IPS-15b (cell line): ENCODE data around the gene HM13.

Source experiments
- H3K27me3 ChIP-seq: one replicate; pipeline ENCODE4 v1.6.1; 2013; ENCODE audit warnings: low read length; ENCODE audit not compliant: control insufficient read depth, insufficient read depth
- H3K36me3 ChIP-seq: one replicate; pipeline ENCODE4 v1.6.1; 2013; ENCODE audit warnings: low read length; ENCODE audit not compliant: control insufficient read depth, insufficient read depth
- H3K4me1 ChIP-seq: one replicate; pipeline ENCODE4 v1.6.1; 2013; ENCODE audit warnings: mild to moderate bottlenecking, low read length; ENCODE audit not compliant: control insufficient read depth, insufficient read depth
- H3K4me3 ChIP-seq: one replicate; pipeline ENCODE4 v1.5.1; 2013; ENCODE audit warnings: low read depth, low read length
- H3K9ac ChIP-seq: one replicate; pipeline ENCODE4 v1.6.1; 2013; ENCODE audit warnings: low read depth, mild to moderate bottlenecking, low read length
- H3K9me3 ChIP-seq: one replicate; pipeline ENCODE4 v1.6.1; 2013; ENCODE audit warnings: mild to moderate bottlenecking, low read length; ENCODE audit not compliant: control insufficient read depth, insufficient read depth

Gene HM13

DNA sequence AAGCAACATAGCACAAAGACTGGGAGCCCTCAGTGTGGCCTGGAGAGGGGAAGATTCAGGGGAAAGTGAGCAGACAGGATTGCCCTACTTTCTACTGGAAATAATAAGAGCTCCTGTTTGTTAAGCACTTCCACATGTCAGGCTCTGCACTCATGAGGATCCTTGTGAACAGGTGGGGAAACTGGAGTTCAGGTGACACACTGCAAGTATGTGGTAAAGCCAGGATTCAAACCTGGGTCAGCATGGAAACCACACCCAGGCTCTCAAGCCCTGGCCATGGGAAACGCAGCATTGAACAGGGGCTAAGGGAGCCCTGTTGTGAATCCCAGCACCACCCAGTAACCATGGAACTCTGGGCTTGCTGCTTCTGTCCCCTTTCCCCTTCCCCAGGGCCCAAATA is 48.0 kb downstream of the HM13 start:
- Histone ChIP-seq H3K9ac (no peak overlapping the region), H3K36me3 (peaks cover 45% of the 10 kb centered on the region)

DNA sequence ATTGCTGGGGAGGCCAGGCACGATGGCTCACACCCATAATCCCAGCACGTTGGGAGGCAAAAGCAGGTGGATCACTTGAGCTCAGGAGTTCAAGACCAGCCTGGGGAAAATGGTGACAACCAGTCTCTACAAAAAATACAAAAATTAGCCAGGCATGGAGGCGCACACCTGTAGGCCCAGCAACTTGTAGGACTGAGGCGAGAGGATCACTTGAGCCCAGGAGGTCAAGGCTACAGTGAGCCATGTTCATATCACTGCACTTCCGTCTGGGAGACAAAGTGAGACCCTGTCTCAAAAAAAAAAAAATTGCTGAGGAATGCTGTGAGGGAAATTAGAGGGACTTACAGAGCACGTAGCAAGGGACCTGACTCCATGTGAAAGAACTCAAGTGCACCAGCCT is 50.0 kb downstream of the HM13 start:
- H3K9me3 ChIP-seq = no peaks in the 10 kb centered on the region
- peaks cover 47% of the 10 kb centered on the region for H3K36me3 ChIP-seq
- H3K4me3 ChIP-seq = no peak overlapping the region
- no peak overlapping the region for H3K9ac ChIP-seq
- H3K4me1 ChIP-seq = peaks cover 12% of the 10 kb centered on the region
- no peaks in the 10 kb centered on the region for H3K27me3 ChIP-seq

More for the DNA sequence above, 48.0 kb downstream of the HM13 start:
- Histone ChIP-seq H3K9me3 (no peaks in the 10 kb centered on the region), H3K4me3 (no peak overlapping the region), H3K4me1 (peaks cover 6% of the 10 kb centered on the region), H3K27me3 (no peaks in the 10 kb centered on the region)

DNA sequence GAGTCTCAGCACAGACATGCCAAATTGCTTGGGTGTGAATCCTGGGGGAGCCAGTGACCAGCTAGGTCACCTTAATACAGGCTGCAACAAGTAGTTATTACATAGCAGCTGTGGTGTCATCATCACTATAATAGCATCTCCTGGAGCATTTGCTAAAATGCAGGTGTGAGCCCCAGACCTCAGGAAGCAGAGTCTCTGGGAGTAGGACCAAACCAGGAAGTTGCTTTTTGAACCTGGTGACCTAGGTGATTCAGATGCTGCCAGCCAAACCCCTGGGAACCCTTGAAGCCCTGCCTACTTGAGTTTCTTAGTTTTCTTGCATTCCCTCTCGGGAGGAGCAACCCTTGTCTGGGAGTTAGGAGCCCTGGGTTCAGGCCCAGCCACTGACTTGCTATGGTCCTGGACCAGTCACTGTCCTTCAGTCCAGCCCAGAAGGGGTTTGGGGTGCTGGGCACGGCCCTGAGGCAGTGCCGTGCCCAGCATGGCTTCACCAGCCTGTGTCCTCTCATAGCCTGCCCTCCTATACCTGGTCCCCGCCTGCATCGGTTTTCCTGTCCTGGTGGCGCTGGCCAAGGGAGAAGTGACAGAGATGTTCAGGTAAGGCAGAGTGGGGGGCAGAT is 51.6 kb downstream of the HM13 start:
- no peaks in the 10 kb centered on the region for H3K27me3 ChIP-seq
- H3K4me1 ChIP-seq = peaks cover 14% of the 10 kb centered on the region
- H3K9me3 ChIP-seq = no peaks in the 10 kb centered on the region
- H3K36me3 ChIP-seq = peaks cover 46% of the 10 kb centered on the region
- H3K4me3 ChIP-seq = no peak overlapping the region
- no peak overlapping the region for H3K9ac ChIP-seq

DNA sequence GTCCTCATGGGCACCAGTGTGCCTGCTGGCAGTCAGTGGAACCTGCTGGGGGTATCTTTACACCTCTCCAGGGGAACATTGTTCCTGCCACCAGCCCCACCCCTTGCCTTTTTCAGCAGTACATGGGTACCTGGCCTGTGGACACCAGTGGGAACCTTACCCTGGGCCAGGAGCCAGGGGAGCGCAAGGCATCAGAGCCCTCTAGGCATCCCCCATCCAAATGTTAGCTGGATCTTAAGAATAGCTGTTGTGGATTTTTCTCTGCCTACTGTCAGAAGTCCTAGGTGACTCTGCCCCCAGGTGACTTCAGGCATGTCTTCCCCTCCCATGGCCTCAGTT is 52.0 kb downstream of the HM13 start:
- H3K4me3 ChIP-seq = no peak overlapping the region

DNA sequence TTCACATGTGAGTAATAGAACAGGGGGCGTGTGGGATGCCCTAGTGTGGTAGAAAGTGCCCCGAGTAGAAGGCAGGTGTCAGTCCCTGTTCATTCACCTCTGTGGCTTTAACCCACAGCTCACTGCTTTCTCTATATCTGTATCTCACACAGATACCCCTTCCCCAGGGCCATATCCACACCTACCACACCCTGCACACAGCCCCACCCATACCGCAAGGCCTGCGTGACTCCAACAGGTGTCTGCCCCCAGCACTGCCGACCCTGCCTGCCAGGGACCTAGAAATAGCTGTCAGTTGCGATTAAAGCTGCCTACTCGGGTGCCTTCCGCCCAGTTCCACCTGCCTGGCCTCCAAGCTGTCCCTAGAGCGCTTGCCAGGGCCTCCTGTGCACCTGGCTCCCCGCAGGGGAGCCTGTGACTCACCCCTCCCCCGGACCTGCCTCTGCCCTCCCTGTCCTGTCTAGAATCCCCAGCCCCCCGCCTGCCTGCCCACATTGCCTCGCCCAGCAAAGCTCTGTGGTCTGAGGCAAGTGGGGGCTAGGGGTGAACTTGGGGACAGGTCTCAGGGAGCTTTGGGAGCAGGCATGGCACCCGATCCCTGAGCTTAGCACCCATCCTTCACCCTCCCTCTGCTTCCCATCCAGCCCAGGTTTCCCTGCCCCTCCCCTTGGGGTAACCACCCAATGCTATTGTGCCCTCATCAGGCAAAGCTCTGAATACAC is 52.6 kb downstream of the HM13 start:
- Histone ChIP-seq H3K4me1 (peaks cover 14% of the 10 kb centered on the region), H3K36me3 (peaks cover 38% of the 10 kb centered on the region), H3K9ac (no peak overlapping the region)

More for the DNA sequence above, 52.0 kb downstream of the HM13 start:
- Histone ChIP-seq H3K4me1 (peaks cover 14% of the 10 kb centered on the region), H3K9me3 (no peaks in the 10 kb centered on the region), H3K36me3 (peaks cover 43% of the 10 kb centered on the region), H3K9ac (no peak overlapping the region), H3K27me3 (no peaks in the 10 kb centered on the region)

DNA sequence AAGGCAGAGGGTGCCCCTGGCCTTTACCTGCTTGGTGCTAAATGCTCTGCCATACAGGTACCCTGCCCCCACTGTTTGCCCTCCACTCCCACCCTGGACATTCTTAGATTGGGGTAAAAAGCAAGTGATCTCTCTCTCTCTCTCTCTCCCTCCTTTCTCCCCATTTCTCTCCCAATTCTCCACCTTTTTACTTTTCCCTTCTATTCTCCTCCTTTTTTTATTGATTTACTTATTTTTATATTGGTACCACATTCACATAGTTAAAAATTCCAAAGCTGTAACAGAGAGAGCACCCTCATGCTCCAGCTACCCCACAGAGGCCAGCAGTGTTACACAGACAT is 53.1 kb downstream of the HM13 start:
- Histone ChIP-seq H3K9me3 (no peaks in the 10 kb centered on the region), H3K27me3 (no peaks in the 10 kb centered on the region), H3K4me3 (no peak overlapping the region), H3K4me1 (peaks cover 18% of the 10 kb centered on the region), H3K36me3 (peaks cover 33% of the 10 kb centered on the region), H3K9ac (no peak overlapping the region)

More for the DNA sequence above, 52.6 kb downstream of the HM13 start:
- Histone ChIP-seq H3K4me3 (no peak overlapping the region), H3K27me3 (no peaks in the 10 kb centered on the region), H3K9me3 (no peaks in the 10 kb centered on the region)

DNA sequence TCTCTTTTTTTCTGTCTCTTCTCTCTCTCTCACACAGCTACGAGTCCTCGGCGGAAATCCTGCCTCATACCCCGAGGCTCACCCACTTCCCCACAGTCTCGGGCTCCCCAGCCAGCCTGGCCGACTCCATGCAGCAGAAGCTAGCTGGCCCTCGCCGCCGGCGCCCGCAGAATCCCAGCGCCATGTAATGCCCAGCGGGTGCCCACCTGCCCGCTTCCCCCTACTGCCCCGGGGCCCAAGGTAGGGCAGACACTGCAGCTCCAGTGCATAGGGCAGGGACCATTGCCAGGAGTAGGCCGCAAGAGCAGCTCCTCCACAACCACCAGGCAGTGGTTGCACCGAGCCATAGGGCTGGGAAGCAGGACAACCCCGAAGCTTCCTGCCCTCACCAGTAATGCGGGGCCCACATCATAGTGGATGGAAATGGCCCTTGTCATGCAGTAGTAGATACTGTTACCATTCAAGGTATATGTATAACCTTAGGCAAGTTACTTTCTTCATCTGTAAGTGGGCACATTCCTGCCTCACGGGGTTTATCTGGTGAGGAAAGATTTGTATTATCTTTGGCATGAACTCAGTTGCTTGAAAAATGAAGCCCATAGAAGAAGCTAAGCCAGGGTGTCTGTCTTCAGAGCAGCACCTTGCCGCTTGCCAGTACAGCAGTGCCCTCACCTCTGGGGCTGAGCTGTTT is 53.9 kb downstream of the HM13 start:
- Histone ChIP-seq H3K36me3 (peaks cover 29% of the 10 kb centered on the region), H3K27me3 (no peaks in the 10 kb centered on the region), H3K4me3 (no peak overlapping the region), H3K4me1 (peaks cover 20% of the 10 kb centered on the region), H3K9me3 (no peaks in the 10 kb centered on the region), H3K9ac (no peak overlapping the region)

DNA sequence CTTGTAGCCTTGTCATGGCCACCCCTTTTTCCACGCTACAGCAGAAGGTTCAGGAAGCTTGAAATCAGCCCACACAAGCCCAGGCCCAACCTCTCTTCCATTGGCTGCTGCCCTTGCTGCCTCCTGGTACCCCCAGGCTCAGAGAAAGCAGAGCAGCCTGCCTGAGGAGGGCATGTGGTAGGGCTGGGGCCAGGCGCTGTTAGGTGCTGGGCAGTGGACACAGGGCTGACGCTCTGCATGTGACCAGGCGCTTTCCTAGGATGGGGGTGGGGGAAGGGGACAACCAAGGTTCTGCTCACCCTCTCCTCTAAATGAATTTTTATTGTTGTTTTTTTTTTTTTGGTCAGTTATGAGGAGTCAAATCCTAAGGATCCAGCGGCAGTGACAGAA is 54.5 kb downstream of the HM13 start:
- peaks cover 20% of the 10 kb centered on the region for H3K4me1 ChIP-seq
- no peak overlapping the region for H3K9ac ChIP-seq
- H3K27me3 ChIP-seq = no peaks in the 10 kb centered on the region
- peaks cover 24% of the 10 kb centered on the region for H3K36me3 ChIP-seq
- no peaks in the 10 kb centered on the region for H3K9me3 ChIP-seq
- no peak overlapping the region for H3K4me3 ChIP-seq

DNA sequence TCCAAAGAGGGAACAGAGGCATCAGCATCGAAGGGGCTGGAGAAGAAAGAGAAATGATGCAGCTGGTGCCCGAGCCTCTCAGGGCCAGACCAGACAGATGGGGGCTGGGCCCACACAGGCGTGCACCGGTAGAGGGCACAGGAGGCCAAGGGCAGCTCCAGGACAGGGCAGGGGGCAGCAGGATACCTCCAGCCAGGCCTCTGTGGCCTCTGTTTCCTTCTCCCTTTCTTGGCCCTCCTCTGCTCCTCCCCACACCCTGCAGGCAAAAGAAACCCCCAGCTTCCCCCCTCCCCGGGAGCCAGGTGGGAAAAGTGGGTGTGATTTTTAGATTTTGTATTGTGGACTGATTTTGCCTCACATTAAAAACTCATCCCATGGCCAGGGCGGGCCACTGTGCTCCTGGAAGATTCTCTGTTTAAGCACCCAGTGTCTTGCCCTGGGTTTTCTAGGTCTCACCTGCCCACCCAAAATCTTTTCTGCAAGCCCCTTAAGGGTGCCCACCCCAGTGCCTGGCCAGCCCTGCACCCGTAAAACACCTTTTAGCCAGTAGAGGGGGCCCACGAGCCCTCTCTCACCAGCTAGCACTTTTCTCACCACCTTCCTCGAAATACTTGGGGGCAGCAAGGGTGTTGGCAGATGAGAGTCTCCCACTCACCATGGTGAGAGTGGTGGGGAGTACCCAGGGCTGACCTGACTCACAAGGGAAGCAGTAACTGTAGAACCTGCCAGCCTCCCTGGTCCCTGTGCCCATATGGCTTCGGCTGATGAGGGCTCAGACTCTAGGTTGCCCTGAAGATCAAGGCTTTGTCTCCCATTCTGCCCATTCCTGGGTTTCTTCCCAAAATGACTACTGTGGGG is 55.1 kb downstream of the HM13 start:
- Histone ChIP-seq H3K27me3 (no peaks in the 10 kb centered on the region), H3K4me1 (peaks cover 20% of the 10 kb centered on the region), H3K4me3 (no peak overlapping the region), H3K36me3 (peaks cover 19% of the 10 kb centered on the region), H3K9ac (no peak overlapping the region), H3K9me3 (no peaks in the 10 kb centered on the region)

DNA sequence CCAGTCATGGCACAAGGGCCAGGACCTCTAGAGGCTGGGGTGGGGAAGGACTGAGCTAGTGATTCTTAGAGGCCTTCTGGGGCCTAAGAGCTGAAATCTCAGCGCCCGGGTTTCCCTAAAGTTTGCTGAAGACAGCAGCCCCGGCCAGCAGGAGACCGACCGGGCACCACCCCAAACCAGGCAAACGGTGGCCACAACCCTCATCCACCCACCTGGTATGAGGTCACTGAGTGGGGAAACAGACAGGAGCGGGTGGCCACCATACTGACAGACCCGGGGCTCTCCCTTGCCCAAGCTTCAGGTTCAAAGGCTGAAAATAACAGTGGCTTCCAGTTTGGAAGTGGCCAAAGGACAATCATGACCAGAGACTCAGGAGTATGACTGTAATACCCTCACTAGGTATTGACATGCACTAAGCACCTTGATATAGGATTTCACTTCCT is 55.8 kb downstream of the HM13 start:
- H3K4me1 ChIP-seq = peaks cover 20% of the 10 kb centered on the region
- H3K9ac ChIP-seq = no peak overlapping the region
- peaks cover 16% of the 10 kb centered on the region for H3K36me3 ChIP-seq
- H3K4me3 ChIP-seq = no peak overlapping the region
- no peaks in the 10 kb centered on the region for H3K9me3 ChIP-seq
- no peaks in the 10 kb centered on the region for H3K27me3 ChIP-seq

DNA sequence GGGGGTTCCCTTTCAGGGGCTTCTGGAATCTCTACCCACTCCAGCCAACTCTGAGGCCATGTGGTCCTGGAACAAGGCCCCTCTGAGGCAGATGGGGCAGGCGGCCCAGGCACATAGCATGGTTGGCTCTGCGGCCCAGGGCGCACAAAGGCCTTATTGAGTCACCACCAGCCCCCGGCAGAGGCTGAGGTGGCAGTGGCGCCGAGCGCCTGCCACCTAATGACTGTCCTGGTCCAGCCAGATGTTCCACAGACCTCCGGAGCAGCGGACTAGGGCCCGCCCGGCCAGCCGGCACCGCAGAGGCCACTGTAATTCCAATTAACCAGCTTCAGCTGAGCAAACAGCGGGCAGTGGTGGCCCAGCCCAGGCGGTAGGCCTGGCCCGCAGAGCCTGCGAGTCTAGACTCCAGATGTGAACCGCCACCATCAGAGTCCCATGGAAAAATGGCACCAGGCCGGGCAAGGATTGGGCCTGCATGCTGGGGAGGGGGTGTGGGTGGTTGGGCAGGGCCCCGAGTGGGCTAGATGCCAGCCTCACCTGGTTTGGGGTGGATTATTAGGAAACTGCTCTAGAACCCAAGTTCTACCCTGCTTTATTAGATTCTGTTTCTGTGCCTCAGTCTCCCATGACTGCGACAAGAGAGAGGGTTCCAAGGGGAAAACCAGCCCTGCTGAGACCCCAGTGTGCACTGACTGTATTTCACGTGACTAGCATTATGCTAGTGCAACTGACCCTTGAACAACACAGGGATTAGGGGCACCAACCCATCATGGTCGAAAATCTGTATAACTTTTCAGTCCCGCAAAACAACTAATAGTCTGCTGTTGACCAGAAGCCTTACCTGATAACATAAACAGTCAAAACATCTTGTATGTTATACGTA is 56.7 kb downstream of the HM13 start:
- no peaks in the 10 kb centered on the region for H3K9me3 ChIP-seq
- H3K4me3 ChIP-seq = no peak overlapping the region
- no peak overlapping the region for H3K9ac ChIP-seq
- peaks cover 16% of the 10 kb centered on the region for H3K36me3 ChIP-seq
- no peaks in the 10 kb centered on the region for H3K27me3 ChIP-seq
- H3K4me1 ChIP-seq = peaks cover 20% of the 10 kb centered on the region
